ENCODE measurements around the gene SF3B1. TPM values are rescaled to one million over a fixed set of nuclear protein-coding genes. Genes with fewer than 3 reads are reported as not detected.

SF3B1 gene
- total RNA-seq, 1 experiment from 2014 or later, result 156 TPM

DNA sequence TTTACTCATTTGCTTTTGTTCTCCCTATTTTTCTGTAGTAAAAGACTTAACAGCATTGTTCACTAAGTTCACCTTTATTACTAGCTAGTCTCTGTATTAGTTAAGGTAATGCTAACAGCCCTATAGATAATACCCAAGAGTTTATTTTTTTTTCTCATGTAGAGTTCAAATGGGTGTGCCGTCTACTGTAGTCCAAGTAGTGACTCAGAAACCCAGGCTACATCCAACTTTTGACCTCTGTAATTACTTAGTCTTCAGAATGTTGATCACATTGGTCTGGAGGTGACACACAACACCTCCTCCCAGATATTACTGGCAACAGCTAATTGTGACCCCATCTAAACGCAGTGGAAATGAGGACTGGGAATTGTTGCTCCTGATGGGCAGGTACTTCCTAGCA is 26.2 kb upstream of the SF3B1 start:
- Histone ChIP-seq H3K79me2 (ENCODE audit: low read depth) (peaks cover 72% of the 10 kb centered on the region), H3K36me3 (ENCODE audit: low read depth) (peaks cover 6% of the 10 kb centered on the region; the same call in 1 of the 2 replicates), H3K27me3 (ENCODE audit: insufficient read depth, low read depth) (no peaks in the 10 kb centered on the region), H4K20me1 (ENCODE audit: insufficient read depth) (peaks cover 53% of the 10 kb centered on the region), H3K4me3 (no peak overlapping the region), H2AFZ (no peak overlapping the region), H3F3A (ENCODE audit: insufficient read depth, low read depth) (0 out of 2 replicates have a peak, but pooled peaks cover 11% of the 10 kb centered on the region), H3K9me3 (ENCODE audit: insufficient read depth, low read depth) (no peaks in the 10 kb centered on the region), H3K27ac (peak overlapping the region; percentile 45; the same call in 1 of the 2 replicates), H3K4me2 (peak overlapping the region; percentile 33), H3K4me1 (replicated peaks; ENCODE audit: insufficient read depth) (peaks cover 13% of the 10 kb centered on the region), H3K9me2 (ENCODE audit: insufficient read depth) (no peaks in the 10 kb centered on the region)
- DNase-seq, result peak; percentile 9 to 69
- no peak for TF ChIP-seq EZH2 (IDR thresholded peaks at IDR 0.05; ENCODE audit: low read depth)
- TF ChIP-seq, protein P1, sequence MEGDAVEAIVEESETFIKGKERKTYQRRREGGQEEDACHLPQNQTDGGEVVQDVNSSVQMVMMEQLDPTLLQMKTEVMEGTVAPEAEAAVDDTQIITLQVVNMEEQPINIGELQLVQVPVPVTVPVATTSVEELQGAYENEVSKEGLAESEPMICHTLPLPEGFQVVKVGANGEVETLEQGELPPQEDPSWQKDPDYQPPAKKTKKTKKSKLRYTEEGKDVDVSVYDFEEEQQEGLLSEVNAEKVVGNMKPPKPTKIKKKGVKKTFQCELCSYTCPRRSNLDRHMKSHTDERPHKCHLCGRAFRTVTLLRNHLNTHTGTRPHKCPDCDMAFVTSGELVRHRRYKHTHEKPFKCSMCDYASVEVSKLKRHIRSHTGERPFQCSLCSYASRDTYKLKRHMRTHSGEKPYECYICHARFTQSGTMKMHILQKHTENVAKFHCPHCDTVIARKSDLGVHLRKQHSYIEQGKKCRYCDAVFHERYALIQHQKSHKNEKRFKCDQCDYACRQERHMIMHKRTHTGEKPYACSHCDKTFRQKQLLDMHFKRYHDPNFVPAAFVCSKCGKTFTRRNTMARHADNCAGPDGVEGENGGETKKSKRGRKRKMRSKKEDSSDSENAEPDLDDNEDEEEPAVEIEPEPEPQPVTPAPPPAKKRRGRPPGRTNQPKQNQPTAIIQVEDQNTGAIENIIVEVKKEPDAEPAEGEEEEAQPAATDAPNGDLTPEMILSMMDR (conservative IDR thresholded peaks at IDR 0.05), result no peak
- no TSS peak for BruUV-seq (replicated peaks)
- intact Hi-C loops (cut with micrococcal nuclease; ENCODE audit: unreplicated experiment), result no loop called here
- POLR2A ChIA-PET (ENCODE audit: unreplicated experiment), result interaction anchor here (0.6 kb wide), 1 partner anchor 55 kb away, joined by 3 read pairs; no protein-coding TSS in a partner anchor
- CTCF ChIA-PET, result no interaction called here

DNA sequence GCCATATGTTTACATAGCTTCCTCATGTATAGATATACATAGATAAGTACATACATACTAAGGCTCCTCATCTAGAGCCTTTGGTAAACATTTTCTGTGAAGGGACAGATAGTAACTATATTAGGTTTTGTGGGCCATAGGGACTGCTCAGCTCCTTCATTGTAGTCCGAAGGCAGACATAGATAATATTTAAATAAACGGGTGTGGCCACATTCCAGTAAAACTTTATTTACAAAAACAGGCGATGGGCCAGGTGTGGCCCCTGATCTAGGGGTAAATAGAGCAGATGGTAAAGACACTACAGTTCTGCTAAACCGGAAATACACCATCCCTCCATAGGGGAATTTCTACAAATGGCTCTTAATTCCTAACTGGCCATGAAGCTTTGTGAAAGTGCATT is 25.8 kb upstream of the SF3B1 start:
- Histone ChIP-seq H3K79me2 (ENCODE audit: low read depth) (peaks cover 76% of the 10 kb centered on the region), H3K9me3 (ENCODE audit: insufficient read depth, low read depth) (no peaks in the 10 kb centered on the region), H3K4me2 (peak overlapping the region; percentile 33), H4K20me1 (ENCODE audit: insufficient read depth) (peaks cover 57% of the 10 kb centered on the region), H3K4me3 (no peak overlapping the region), H3K36me3 (ENCODE audit: low read depth) (peaks cover 6% of the 10 kb centered on the region; the same call in 1 of the 2 replicates), H3K4me1 (replicated peaks; ENCODE audit: insufficient read depth) (peaks cover 13% of the 10 kb centered on the region), H3K27me3 (ENCODE audit: insufficient read depth, low read depth) (no peaks in the 10 kb centered on the region), H3K27ac (peak overlapping the region; percentile 45; the same call in 1 of the 2 replicates), H2AFZ (no peak overlapping the region), H3F3A (ENCODE audit: insufficient read depth, low read depth) (0 out of 2 replicates have a peak, but pooled peaks cover 11% of the 10 kb centered on the region), H3K9me2 (ENCODE audit: insufficient read depth) (no peaks in the 10 kb centered on the region)
- ChIA-PET POLR2A (ENCODE audit: unreplicated experiment) (interaction anchor here (0.6 kb wide), 1 partner anchor 56 kb away, joined by 3 read pairs; no protein-coding TSS in a partner anchor), CTCF (no interaction called here)
- TF ChIP-seq, protein P1 (conservative IDR thresholded peaks at IDR 0.05), result no peak
- TF ChIP-seq EZH2 (IDR thresholded peaks at IDR 0.05; ENCODE audit: low read depth), result no peak
- no peak for DNase-seq
- intact Hi-C loops (cut with micrococcal nuclease; ENCODE audit: unreplicated experiment), result no loop called here
- BruUV-seq (replicated peaks), result no TSS peak

DNA sequence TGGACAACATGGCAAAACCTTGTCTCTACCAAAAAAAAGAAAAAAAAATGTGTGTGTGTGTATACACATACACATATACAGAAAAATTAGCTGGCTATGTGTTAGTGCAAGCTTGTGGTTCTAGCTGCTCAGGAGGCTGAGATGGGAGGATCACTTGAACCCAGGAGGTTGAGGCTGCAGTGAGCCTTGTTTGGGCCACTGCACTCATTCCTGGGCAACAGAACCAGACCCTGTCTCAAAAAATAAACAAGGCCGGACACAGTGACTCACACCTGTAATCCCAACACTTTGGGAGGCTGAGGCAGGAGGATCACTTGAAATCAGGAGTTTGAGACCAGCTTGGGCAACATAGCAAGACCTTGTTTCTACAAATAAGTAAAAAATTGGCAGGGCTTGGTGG is 20.6 kb upstream of the SF3B1 start:
- H3K79me2 ChIP-seq (ENCODE audit: low read depth), result peaks cover 70% of the 10 kb centered on the region
- intact Hi-C loops (cut with micrococcal nuclease; ENCODE audit: unreplicated experiment), result no loop called here
- H4K20me1 ChIP-seq (ENCODE audit: insufficient read depth), result peaks cover 53% of the 10 kb centered on the region
- H3K4me1 ChIP-seq (replicated peaks; ENCODE audit: insufficient read depth), result peaks cover 13% of the 10 kb centered on the region
- peaks cover 24% of the 10 kb centered on the region for H3F3A ChIP-seq (ENCODE audit: insufficient read depth, low read depth)
- H3K9me2 ChIP-seq (ENCODE audit: insufficient read depth), result no peaks in the 10 kb centered on the region
- ChIA-PET CTCF (no interaction called here), POLR2A (ENCODE audit: unreplicated experiment) (no interaction called here)
- no peak overlapping the region for H3K27ac ChIP-seq
- TF ChIP-seq, protein P1 (conservative IDR thresholded peaks at IDR 0.05), result no peak
- no peak for TF ChIP-seq EZH2 (IDR thresholded peaks at IDR 0.05; ENCODE audit: low read depth)
- BruUV-seq (replicated peaks), result no TSS peak
- peak overlapping the region; percentile 97; the same call in 1 of the 2 replicates for H3K4me3 ChIP-seq
- H3K4me2 ChIP-seq, result peak overlapping the region; percentile 87
- no peaks in the 10 kb centered on the region for H3K27me3 ChIP-seq (ENCODE audit: insufficient read depth, low read depth)
- no peak for DNase-seq
- no peaks in the 10 kb centered on the region for H3K9me3 ChIP-seq (ENCODE audit: insufficient read depth, low read depth)
- H3K36me3 ChIP-seq (ENCODE audit: low read depth), result no peaks in the 10 kb centered on the region; the same call in 1 of the 2 replicates
- no peak overlapping the region for H2AFZ ChIP-seq
